ENCODE results near the gene NUDT16L1. TPM values are rescaled to one million over a fixed set of nuclear protein-coding genes. Genes with fewer than 3 reads are reported as not detected.

Gene NUDT16L1
- total and polyA plus RNA-seq, 2 of the 8 experiments (the other 6 are each of a cell fraction or from before 2014, with no cell fraction given) = 34.8 to 77.3 TPM

DNA sequence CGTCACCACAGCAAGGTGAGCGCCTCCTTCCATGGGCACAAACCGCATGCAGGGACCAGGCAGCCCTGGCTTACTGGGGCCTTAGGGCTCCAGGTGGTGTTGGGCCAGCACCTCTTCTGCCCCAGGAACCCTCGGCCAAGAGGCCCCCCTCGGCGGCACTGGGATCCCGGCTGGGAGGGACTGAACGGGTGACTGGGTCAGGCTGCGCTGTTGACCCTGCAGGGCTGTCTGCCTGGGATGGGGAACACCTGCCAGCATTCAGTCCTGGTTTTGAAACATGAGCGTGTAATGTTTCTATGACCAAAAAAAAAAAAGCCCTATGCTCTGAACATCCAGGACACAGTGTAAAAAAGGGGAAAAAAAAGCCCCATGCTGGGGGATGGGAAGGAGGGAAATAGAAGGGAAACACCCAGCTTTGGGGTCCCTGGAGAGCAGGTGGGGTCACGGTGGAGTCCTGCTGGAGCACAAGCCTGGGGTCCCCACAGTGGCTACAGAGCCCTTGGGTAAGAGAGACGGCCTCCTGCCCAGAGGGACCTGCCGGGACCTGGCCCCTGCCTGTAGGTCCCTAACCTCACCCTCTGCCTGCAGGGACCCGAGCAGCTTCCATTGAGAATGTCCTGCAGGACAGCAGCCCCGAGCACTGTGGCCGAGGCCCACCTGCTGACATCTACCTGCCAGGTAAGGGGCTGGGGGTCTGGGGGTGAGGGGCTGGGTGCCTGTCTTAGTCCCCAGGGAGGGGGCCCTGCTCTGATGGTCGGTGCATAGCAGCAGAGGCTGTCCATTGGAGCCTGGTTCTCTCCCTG is 9.9 kb upstream of the NUDT16L1 start:
- H3K14ac ChIP-seq (ENCODE audit: insufficient read length) = no peak overlapping the region
- H3K4me3 ChIP-seq (ENCODE audit: extremely low read depth in 1 of 4, insufficient read depth in 2 of 4, low read depth in 3 of 4, low read length in 4 of 4) = no peak overlapping the region
- H3K56ac ChIP-seq (replicated peaks; ENCODE audit: insufficient read length, low read depth, low read length) = no peak overlapping the region
- peaks cover 2 to 18% (median 6%) of the 10 kb centered on the region in 4 experiments; a peak in 5 of 8 replicates for H3K36me3 ChIP-seq (ENCODE audit: control insufficient read depth in 2 of 4, insufficient read depth in 4 of 4, low read length in 3 of 4)
- H2BK5ac ChIP-seq (ENCODE audit: low read depth, low read length) = peak overlapping the region; percentile 68; the same call in 1 of the 2 replicates
- DNase-seq (ENCODE audit: low read depth in 1 of 2, low spot score in 2 of 2) = no peak
- H2BK12ac ChIP-seq (ENCODE audit: low read depth, low read length) = no peak overlapping the region
- no peaks in the 10 kb centered on the region for H3K23me2 ChIP-seq (ENCODE audit: low read depth, low read length)
- no peak overlapping the region for H3K27ac ChIP-seq (ENCODE audit: low read depth, low read length)
- CTCF ChIA-PET (ENCODE audit: partially characterized antibody) = interaction anchor here (0.6 to 2.7 kb wide), 37 partner anchors 8 to 984 kb away, joined by 3 to 18 read pairs (median 4); partner anchors contain the start of gene SEPTIN12
- H2BK120ac ChIP-seq (replicated peaks; ENCODE audit: low read depth, low read length) = no peak overlapping the region
- no peak overlapping the region for H4K5ac ChIP-seq (ENCODE audit: insufficient read length, low read depth, low read length)
- H3K18ac ChIP-seq (ENCODE audit: extremely low read depth, low read length) = no peak overlapping the region
- H2AFZ ChIP-seq (ENCODE audit: low read length) = no peak overlapping the region
- H4K8ac ChIP-seq (ENCODE audit: extremely low read depth, insufficient read depth, low read length) = peak overlapping the region; percentile 9; the same call in 1 of the 2 replicates
- no peaks in the 10 kb centered on the region for H3K79me2 ChIP-seq (ENCODE audit: control insufficient read depth in 1 of 2, insufficient read depth in 2 of 2, low read length in 2 of 2)
- POLR2A ChIA-PET (ENCODE audit: partially characterized antibody) = interaction anchor here (0.7 to 1.8 kb wide), 4 partner anchors 10 to 177 kb away, joined by 3 to 16 read pairs (median 3); partner anchors contain the start of gene NUDT16L1
- WGBS, 2 experiments (ENCODE audit: extremely low coverage in 1 of 2, insufficient coverage in 1 of 2, insufficient read length in 1 of 2, insufficient replicate concordance in 2 of 2, low coverage in 1 of 2, low lambda C conversion rate in 2 of 2, missing lambda C conversion rate in 1 of 2) = 89% methylated on average over 16 of the region's 17 CpGs; no CpG with 5 or more reads in 1 of the 2 experiments
- H2BK20ac ChIP-seq (ENCODE audit: low read length) = no peak overlapping the region
- H3K4me1 ChIP-seq (replicated peaks in 1 of 4; ENCODE audit: control insufficient read depth in 3 of 4, insufficient read depth in 4 of 4, low read length in 3 of 4) = no peaks in the 10 kb centered on the region
- H3K4ac ChIP-seq (replicated peaks; ENCODE audit: insufficient read length, low read depth, low read length) = no peak overlapping the region
- FAIRE-seq = no peak
- no peak overlapping the region for H3K4me2 ChIP-seq (ENCODE audit: insufficient read depth in 1 of 2, low read depth in 2 of 2, low read length in 2 of 2)
- H3K79me1 ChIP-seq (ENCODE audit: low read depth, low read length) = no peaks in the 10 kb centered on the region
- no peak overlapping the region for H4K91ac ChIP-seq (replicated peaks; ENCODE audit: insufficient read length, low read length)
- no peak overlapping the region for H3K9ac ChIP-seq (replicated peaks in 1 of 4; ENCODE audit: extremely low read depth in 1 of 4, low read depth in 3 of 4, low read length in 3 of 4)
- no peaks in the 10 kb centered on the region for H3K9me3 ChIP-seq (ENCODE audit: insufficient read depth in 2 of 2, low read depth in 1 of 2, low read length in 1 of 2)
- H3K23ac ChIP-seq (ENCODE audit: insufficient read length) = no peak overlapping the region
- no peak overlapping the region for H2BK15ac ChIP-seq (ENCODE audit: low read length)
- H3K27me3 ChIP-seq (replicated peaks in 1 of 4; ENCODE audit: control insufficient read depth in 3 of 4, extremely low read depth in 1 of 4, insufficient read depth in 3 of 4, low read length in 3 of 4) = no peaks in the 10 kb centered on the region
- no peak overlapping the region for H2AK5ac ChIP-seq (ENCODE audit: low read depth, low read length)
- H4K20me1 ChIP-seq (replicated peaks in 1 of 2; ENCODE audit: control insufficient read depth in 1 of 2, insufficient read depth in 2 of 2, low read length in 2 of 2) = peaks cover 0 to 9% of the 10 kb centered on the region in 2 experiments
- TF ChIP-seq CHD2 (IDR thresholded peaks at IDR 0.05; ENCODE audit: low read length) (no peak), SRF (IDR thresholded peaks at IDR 0.05; ENCODE audit: low read depth, low read length) (no peak), RAD21 (IDR thresholded peaks at IDR 0.05 in 1 of 2, conservative IDR thresholded peaks at IDR 0.05 in 1 of 2; ENCODE audit: low read depth in 2 of 2, low read length in 2 of 2) (no peak), MAFK (IDR thresholded peaks at IDR 0.05; ENCODE audit: low read depth, low read length) (no peak), HDAC6 (IDR thresholded peaks at IDR 0.05; ENCODE audit: low read depth, low read length) (no peak), POLR2A (IDR thresholded peaks at IDR 0.05; ENCODE audit: control extremely low read depth in 1 of 2, low read depth in 2 of 2, low read length in 2 of 2) (no peak), KDM5A (IDR thresholded peaks at IDR 0.05; ENCODE audit: low read length) (no peak), BACH1 (IDR thresholded peaks at IDR 0.05; ENCODE audit: low read length) (no peak), POU5F1 (IDR thresholded peaks at IDR 0.05; ENCODE audit: low read depth, low read length) (no peak), RBBP5 (IDR thresholded peaks at IDR 0.05; ENCODE audit: borderline replicate concordance, low read depth, low read length) (no peak), ZNF274 (IDR thresholded peaks at IDR 0.05; ENCODE audit: borderline replicate concordance, extremely low read depth, low read length) (no peak)
- TF ChIP-seq, protein P1, sequence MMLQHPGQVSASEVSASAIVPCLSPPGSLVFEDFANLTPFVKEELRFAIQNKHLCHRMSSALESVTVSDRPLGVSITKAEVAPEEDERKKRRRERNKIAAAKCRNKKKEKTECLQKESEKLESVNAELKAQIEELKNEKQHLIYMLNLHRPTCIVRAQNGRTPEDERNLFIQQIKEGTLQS (IDR thresholded peaks at IDR 0.05; ENCODE audit: insufficient read depth, low read depth, low read length) = no peak

Data from H1 (cell line).